HepG2 (cell line): Measurements from ENCODE around the gene LINGO3. TPM values are rescaled to one million over a fixed set of nuclear protein-coding genes. Genes with fewer than 3 reads are reported as not detected.
A peak's percentile ranks its signal among the peaks of the same experiment; 100 is the strongest.

Experiments
- BCL6 ChIP-seq: IDR thresholded peaks from 2 replicates; pipeline ENCODE4 v1.6.1; 2016; ENCODE audit warnings: missing genetic modification reagents, missing compliant biosample characterization
- CBX1 ChIP-seq: IDR thresholded peaks from one replicate; pipeline ENCODE4 v1.6.1; 2016; ENCODE audit warnings: antibody characterized with exemption, low read depth
- GATAD2A ChIP-seq: IDR thresholded peaks from 2 replicates; pipeline ENCODE4 v1.6.1; 2016
- HDAC2 ChIP-seq: sonication (generic); formaldehyde crosslinking; IDR thresholded peaks from 2 replicates; pipeline ENCODE4 v1.4.0; 2020; ENCODE audit warnings: missing genetic modification reagents
- KAT8 ChIP-seq: IDR thresholded peaks from 2 replicates; pipeline ENCODE4 v1.6.1; 2016; ENCODE audit warnings: missing genetic modification reagents, missing compliant biosample characterization
- MED1 ChIP-seq: sonication (generic); formaldehyde crosslinking; IDR thresholded peaks from 2 replicates; pipeline ENCODE4 v1.4.0; 2020; ENCODE audit warnings: missing genetic modification reagents
- PAX8 ChIP-seq: sonication (generic); formaldehyde crosslinking; IDR thresholded peaks from 2 replicates; pipeline ENCODE4 v1.8.0; 2022; ENCODE audit warnings: mild to moderate bottlenecking, missing genetic modification reagents, borderline replicate concordance
- POLR2G ChIP-seq: fragments of 200-400 bp; formaldehyde crosslinking; IDR thresholded peaks from 2 replicates; pipeline ENCODE4 v1.6.1; 2018; ENCODE audit warnings: mild to moderate bottlenecking, low read depth, low read length, moderate library complexity
- TBL1XR1 ChIP-seq: fragments of 150-350 bp; IDR thresholded peaks from 2 replicates; pipeline ENCODE4 v1.6.1; 2014; ENCODE audit warnings: borderline replicate concordance, low read length; ENCODE audit not compliant: partially characterized antibody
- ZFP37 ChIP-seq: sonication (generic); formaldehyde crosslinking; IDR thresholded peaks from 2 replicates; pipeline ENCODE4 v1.4.0; 2020; ENCODE audit warnings: missing genetic modification reagents, borderline replicate concordance
- ZNF430 ChIP-seq: sonication (generic); formaldehyde crosslinking; IDR thresholded peaks from 2 replicates; pipeline ENCODE4 v1.9.0; 2021; ENCODE audit warnings: mild to moderate bottlenecking, missing genetic modification reagents
- ZNF543 ChIP-seq: sonication (generic); formaldehyde crosslinking; IDR thresholded peaks from 2 replicates; pipeline ENCODE4 v1.4.0; 2020; ENCODE audit warnings: mild to moderate bottlenecking, missing genetic modification reagents
- ZNF558 ChIP-seq: sonication (generic); formaldehyde crosslinking; IDR thresholded peaks from 2 replicates; pipeline ENCODE4 v1.9.0; 2022; ENCODE audit warnings: mild to moderate bottlenecking, missing genetic modification reagents, borderline replicate concordance
- ZNF577 ChIP-seq: sonication (generic); formaldehyde crosslinking; IDR thresholded peaks from 2 replicates; pipeline ENCODE4 v1.4.0; 2020; ENCODE audit warnings: mild to moderate bottlenecking, low read depth, missing genetic modification reagents, borderline replicate concordance
- ZNF589 ChIP-seq: sonication (generic); formaldehyde crosslinking; conservative IDR thresholded peaks from 2 replicates; pipeline ENCODE4 v1.8.0; 2022; ENCODE audit warnings: mild to moderate bottlenecking, moderate library complexity, missing genetic modification reagents
- ZNF841 ChIP-seq: sonication (generic); formaldehyde crosslinking; IDR thresholded peaks from 2 replicates; pipeline ENCODE4 v1.8.1; 2023; ENCODE audit warnings: missing genetic modification reagents, borderline replicate concordance
- ZZZ3 ChIP-seq: sonication (generic); formaldehyde crosslinking; IDR thresholded peaks from 2 replicates; pipeline ENCODE4 v1.4.0; 2020; ENCODE audit warnings: missing genetic modification reagents, mild to moderate bottlenecking, borderline replicate concordance
- polyA plus RNA-seq, 8 experiments: library from polyadenylated mRNA; depleted of rRNA in 3 of 8; stranded (reverse) in 7 of 8; unstranded in 1 of 8; fragments of >200 nt; fragmentation: Illumina TruSeq in 4 of 8; extraction: Trizol in 4 of 8; gene quantifications; 2 replicates each; pipeline versions ENCODE4 v1.2.1 to v1.2.3, GENCODE V29; 2011 to 2016; ENCODE audit warnings: low read depth in 4 of 8, missing spikeins in 1 of 8, mixed read lengths in 1 of 8; ENCODE audit not compliant: insufficient read depth in 1 of 8
- total RNA-seq, 5 experiments: library from RNA; depleted of rRNA; stranded (reverse); fragments of >200 nt; fragmentation: Illumina TruSeq; extraction: Trizol; gene quantifications; 2 replicates each; pipeline ENCODE4 v1.2.3, GENCODE V29; 2016; ENCODE audit warnings: low read depth in 1 of 5
- TF ChIP-seq, protein P1 (sequence below): sonication (generic); formaldehyde crosslinking; IDR thresholded peaks from 2 replicates; pipeline ENCODE4 v1.8.1; 2022; ENCODE audit warnings: mild to moderate bottlenecking, missing genetic modification reagents
- TF ChIP-seq, protein P2 (sequence below): sonication (generic); formaldehyde crosslinking; IDR thresholded peaks from 2 replicates; pipeline ENCODE4 v1.4.0; 2020; ENCODE audit warnings: missing genetic modification reagents, borderline replicate concordance
- TF ChIP-seq, protein P3 (sequence below): IDR thresholded peaks from 2 replicates; pipeline ENCODE4 v1.6.1; 2012; ENCODE audit warnings: low read depth, low read length, improper control_type of control experiment
- TF ChIP-seq, protein P4 (sequence below): sonication (generic); formaldehyde crosslinking; IDR thresholded peaks from 2 replicates; pipeline ENCODE4 v1.8.0; 2022; ENCODE audit warnings: low read depth, missing genetic modification reagents

LINGO3 gene
- total and polyA plus RNA-seq, 2 of the 13 experiments (the other 11 are each of a cell fraction or from before 2014, with no cell fraction given): not detected

DNA sequence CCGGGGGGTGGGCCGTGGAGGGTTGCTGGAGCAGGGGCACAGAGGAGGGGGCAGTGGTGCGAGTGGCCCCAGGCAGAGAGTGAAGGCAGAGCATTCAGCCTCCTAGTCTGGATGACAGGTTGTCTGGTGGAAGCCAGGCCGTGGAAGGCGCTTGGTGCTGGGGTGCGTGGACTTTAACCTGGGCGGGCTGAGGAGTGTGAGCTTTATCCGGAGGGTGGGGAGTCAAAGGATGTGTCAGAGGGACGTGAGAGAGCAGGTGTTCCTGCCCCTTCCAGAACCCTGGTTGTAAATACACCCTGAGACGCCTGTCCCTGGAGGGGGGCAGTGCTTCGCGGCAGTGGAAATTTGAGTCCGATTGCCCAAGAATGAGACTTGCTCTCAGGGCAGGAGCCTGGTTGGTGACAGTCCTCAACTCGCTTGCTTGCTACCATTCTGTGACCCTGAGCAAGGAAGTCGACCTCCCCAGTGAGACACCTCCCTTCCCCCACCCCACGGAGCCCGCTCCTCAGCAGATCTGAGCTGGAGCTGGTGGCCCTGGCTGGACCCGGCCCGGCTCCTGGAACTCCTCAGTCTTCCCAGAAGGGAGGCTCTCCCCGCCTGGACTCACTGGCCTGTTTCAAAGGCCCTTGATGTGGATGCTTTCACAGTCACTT is 22.8 kb upstream of the LINGO3 start (continued):
- TF ChIP-seq, protein P1, sequence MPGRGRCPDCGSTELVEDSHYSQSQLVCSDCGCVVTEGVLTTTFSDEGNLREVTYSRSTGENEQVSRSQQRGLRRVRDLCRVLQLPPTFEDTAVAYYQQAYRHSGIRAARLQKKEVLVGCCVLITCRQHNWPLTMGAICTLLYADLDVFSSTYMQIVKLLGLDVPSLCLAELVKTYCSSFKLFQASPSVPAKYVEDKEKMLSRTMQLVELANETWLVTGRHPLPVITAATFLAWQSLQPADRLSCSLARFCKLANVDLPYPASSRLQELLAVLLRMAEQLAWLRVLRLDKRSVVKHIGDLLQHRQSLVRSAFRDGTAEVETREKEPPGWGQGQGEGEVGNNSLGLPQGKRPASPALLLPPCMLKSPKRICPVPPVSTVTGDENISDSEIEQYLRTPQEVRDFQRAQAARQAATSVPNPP (CRISPR knock-in tag): 0 out of 2 replicates have a peak, but pooled peaks have one; percentile 45
- TF ChIP-seq ZFP37 (no peak), CBX1 (no peak), ZNF577 (CRISPR knock-in tag) (no peak), GATAD2A (CRISPR knock-in tag) (peak; percentile 77), ZNF589 (CRISPR knock-in tag) (no peak), POLR2G (peak; percentile 58), ZNF841 (CRISPR knock-in tag) (no peak), MED1 (CRISPR knock-in tag) (peak; percentile 50), TBL1XR1 (no peak), BCL6 (CRISPR knock-in tag) (no peak), ZZZ3 (CRISPR knock-in tag) (no peak), HDAC2 (CRISPR knock-in tag) (peak; percentile 81), KAT8 (CRISPR knock-in tag) (peak; percentile 42; the same call in 1 of the 2 replicates), ZNF543 (CRISPR knock-in tag) (no peak), ZNF430 (CRISPR knock-in tag) (no peak), PAX8 (CRISPR knock-in tag) (no peak), ZNF558 (no peak)
- TF ChIP-seq, protein P2, sequence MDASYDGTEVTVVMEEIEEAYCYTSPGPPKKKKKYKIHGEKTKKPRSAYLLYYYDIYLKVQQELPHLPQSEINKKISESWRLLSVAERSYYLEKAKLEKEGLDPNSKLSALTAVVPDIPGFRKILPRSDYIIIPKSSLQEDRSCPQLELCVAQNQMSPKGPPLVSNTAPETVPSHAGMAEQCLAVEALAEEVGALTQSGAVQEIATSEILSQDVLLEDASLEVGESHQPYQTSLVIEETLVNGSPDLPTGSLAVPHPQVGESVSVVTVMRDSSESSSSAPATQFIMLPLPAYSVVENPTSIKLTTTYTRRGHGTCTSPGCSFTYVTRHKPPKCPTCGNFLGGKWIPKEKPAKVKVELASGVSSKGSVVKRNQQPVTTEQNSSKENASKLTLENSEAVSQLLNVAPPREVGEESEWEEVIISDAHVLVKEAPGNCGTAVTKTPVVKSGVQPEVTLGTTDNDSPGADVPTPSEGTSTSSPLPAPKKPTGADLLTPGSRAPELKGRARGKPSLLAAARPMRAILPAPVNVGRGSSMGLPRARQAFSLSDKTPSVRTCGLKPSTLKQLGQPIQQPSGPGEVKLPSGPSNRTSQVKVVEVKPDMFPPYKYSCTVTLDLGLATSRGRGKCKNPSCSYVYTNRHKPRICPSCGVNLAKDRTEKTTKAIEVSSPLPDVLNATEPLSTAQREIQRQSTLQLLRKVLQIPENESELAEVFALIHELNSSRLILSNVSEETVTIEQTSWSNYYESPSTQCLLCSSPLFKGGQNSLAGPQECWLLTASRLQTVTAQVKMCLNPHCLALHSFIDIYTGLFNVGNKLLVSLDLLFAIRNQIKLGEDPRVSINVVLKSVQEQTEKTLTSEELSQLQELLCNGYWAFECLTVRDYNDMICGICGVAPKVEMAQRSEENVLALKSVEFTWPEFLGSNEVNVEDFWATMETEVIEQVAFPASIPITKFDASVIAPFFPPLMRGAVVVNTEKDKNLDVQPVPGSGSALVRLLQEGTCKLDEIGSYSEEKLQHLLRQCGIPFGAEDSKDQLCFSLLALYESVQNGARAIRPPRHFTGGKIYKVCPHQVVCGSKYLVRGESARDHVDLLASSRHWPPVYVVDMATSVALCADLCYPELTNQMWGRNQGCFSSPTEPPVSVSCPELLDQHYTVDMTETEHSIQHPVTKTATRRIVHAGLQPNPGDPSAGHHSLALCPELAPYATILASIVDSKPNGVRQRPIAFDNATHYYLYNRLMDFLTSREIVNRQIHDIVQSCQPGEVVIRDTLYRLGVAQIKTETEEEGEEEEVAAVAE (CRISPR knock-in tag): no peak
- TF ChIP-seq, protein P3, sequence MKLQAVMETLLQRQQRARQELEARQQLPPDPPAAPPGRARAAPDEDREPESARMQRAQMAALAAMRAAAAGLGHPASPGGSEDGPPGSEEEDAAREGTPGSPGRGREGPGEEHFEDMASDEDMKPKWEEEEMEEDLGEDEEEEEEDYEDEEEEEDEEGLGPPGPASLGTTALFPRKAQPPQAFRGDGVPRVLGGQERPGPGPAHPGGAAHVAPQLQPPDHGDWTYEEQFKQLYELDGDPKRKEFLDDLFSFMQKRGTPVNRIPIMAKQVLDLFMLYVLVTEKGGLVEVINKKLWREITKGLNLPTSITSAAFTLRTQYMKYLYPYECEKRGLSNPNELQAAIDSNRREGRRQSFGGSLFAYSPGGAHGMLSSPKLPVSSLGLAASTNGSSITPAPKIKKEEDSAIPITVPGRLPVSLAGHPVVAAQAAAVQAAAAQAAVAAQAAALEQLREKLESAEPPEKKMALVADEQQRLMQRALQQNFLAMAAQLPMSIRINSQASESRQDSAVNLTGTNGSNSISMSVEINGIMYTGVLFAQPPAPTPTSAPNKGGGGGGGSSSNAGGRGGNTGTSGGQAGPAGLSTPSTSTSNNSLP: no peak
- TF ChIP-seq, protein P4, sequence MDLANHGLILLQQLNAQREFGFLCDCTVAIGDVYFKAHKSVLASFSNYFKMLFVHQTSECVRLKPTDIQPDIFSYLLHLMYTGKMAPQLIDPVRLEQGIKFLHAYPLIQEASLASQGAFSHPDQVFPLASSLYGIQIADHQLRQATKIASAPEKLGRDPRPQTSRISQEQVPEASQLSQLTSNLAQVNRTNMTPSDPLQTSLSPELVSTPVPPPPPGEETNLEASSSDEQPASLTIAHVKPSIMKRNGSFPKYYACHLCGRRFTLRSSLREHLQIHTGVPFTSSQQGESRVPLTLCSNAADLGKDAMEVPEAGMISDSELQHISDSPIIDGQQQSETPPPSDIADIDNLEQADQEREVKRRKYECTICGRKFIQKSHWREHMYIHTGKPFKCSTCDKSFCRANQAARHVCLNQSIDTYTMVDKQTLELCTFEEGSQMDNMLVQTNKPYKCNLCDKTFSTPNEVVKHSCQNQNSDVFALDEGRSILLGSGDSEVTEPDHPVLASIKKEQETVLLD (CRISPR knock-in tag): no peak
